CD4-positive, CD25-positive, alpha-beta regulatory T cell (primary cell): ENCODE measurements around the gene PCDH1. TPM values are rescaled to one million over a fixed set of nuclear protein-coding genes. Genes with fewer than 3 reads are reported as not detected.
A peak's percentile ranks its signal among the peaks of the same experiment; 100 is the strongest.

ENCODE experiments used
- ATAC-seq, 2 donors: fragments of 150-1000 bp; cut with Tn5 transposase; one replicate each; pipeline ENCODE4 v1.10.0; 2021; ENCODE audit warnings: low read depth in 2 of 2, moderate number of reproducible peaks in 2 of 2, moderate library complexity in 1 of 2
- DNase-seq, 3 donors: peaks; one replicate each; pipeline versions ENCODE4 v3.0.0 to v3.0.0-alpha.2; 2012 to 2022; ENCODE audit warnings: mixed read lengths in 1 of 3
- H3K27ac ChIP-seq: one replicate; pipeline ENCODE4 v1.7.0; 2013; ENCODE audit warnings: mild to moderate bottlenecking, low read length; ENCODE audit not compliant: insufficient read depth, poor library complexity, severe bottlenecking
- H3K27me3 ChIP-seq: one replicate; pipeline ENCODE4 v1.7.0; 2013; ENCODE audit warnings: low read length; ENCODE audit not compliant: control insufficient read depth, insufficient read depth
- H3K36me3 ChIP-seq: one replicate; pipeline ENCODE4 v1.7.0; 2013; ENCODE audit warnings: mild to moderate bottlenecking, low read length, moderate library complexity; ENCODE audit not compliant: control insufficient read depth, insufficient read depth
- H3K4me1 ChIP-seq: 2 replicates; pipeline ENCODE4 v1.7.0; 2013; ENCODE audit warnings: mild to moderate bottlenecking, low read length; ENCODE audit not compliant: insufficient read depth, control insufficient read depth, poor library complexity, severe bottlenecking
- H3K4me3 ChIP-seq: one replicate; pipeline ENCODE4 v1.7.0; 2013; ENCODE audit warnings: low read depth, mild to moderate bottlenecking, low read length, moderate library complexity
- H3K9me3 ChIP-seq, 2 experiments: 1 replicate in 1 of 2; 2 replicates in 1 of 2; pipeline ENCODE4 v1.7.0; 2013; ENCODE audit warnings: low read length in 2 of 2, mild to moderate bottlenecking in 1 of 2, moderate library complexity in 1 of 2; ENCODE audit not compliant: control insufficient read depth in 2 of 2
- H3K27ac Mint-ChIP-seq, 3 donors: one replicate each; pipeline ENCODE4 v1.8.0; 2020 to 2022; ENCODE audit warnings: mild to moderate bottlenecking in 3 of 3, mixed read lengths in 3 of 3, moderate library complexity in 2 of 3
- H3K27me3 Mint-ChIP-seq: one replicate; pipeline ENCODE4 v1.8.0; 2022; ENCODE audit warnings: mild to moderate bottlenecking, mixed read lengths
- H3K36me3 Mint-ChIP-seq: one replicate; pipeline ENCODE4 v1.8.0; 2020; ENCODE audit warnings: mixed read lengths
- H3K4me1 Mint-ChIP-seq, 4 donors: one replicate each; pipeline ENCODE4 v1.8.0; 2020 to 2022; ENCODE audit warnings: mixed read lengths in 4 of 4, mild to moderate bottlenecking in 1 of 4
- H3K4me3 Mint-ChIP-seq, 4 donors: one replicate each; pipeline ENCODE4 v1.8.0; 2020 to 2022; ENCODE audit warnings: mild to moderate bottlenecking in 4 of 4, mixed read lengths in 4 of 4, moderate library complexity in 3 of 4
- H3K9me3 Mint-ChIP-seq, 7 donors: one replicate each; pipeline ENCODE4 v1.8.0; 2020 to 2022; ENCODE audit warnings: mixed read lengths in 7 of 7, mild to moderate bottlenecking in 3 of 7, moderate library complexity in 2 of 7
- polyA plus RNA-seq, 4 donors: library from polyadenylated mRNA; unstranded; fragments of 300-500 nt; fragmentation: Illumina TruSeq; gene quantifications; one replicate each; pipeline ENCODE4 v1.2.3, GENCODE V29; 2021
- total RNA-seq: library from RNA; stranded (reverse); gene quantifications from one replicate; pipeline ENCODE4 v1.2.3, GENCODE V29; 2022

Gene PCDH1
- total and polyA plus RNA-seq, 5 donors from 2014 or later = 0.20 to 2.6 (median 1.3) TPM

- peaks cover 30% of the 10 kb centered on the region for H3K27me3 Mint-ChIP-seq
- no peak overlapping the region for H3K4me3 Mint-ChIP-seq
- no peak overlapping the region for H3K4me3 ChIP-seq
These were observed 42.1 kb downstream of the PCDH1 start for GRCh38 chr5:141835928-141836670.

GRCh38 chr5:141834331-141834730 is 43.9 kb downstream of the PCDH1 start:
- ATAC-seq (no peak), DNase-seq (no peak)
- peaks cover 3% of the 10 kb centered on the region for H3K4me1 ChIP-seq
- Mint-ChIP-seq H3K4me1 (peaks cover 0 to 9% (median 2%) of the 10 kb centered on the region in 4 donors), H3K27ac (no peak overlapping the region), H3K4me3 (no peak overlapping the region), H3K9me3 (peaks cover 0 to 1% (median 0%) of the 10 kb centered on the region in 7 donors), H3K27me3 (peaks cover 32% of the 10 kb centered on the region), H3K36me3 (no peaks in the 10 kb centered on the region)
- no peaks in the 10 kb centered on the region for H3K36me3 ChIP-seq
- peaks cover 2% of the 10 kb centered on the region for H3K27me3 ChIP-seq
- no peak overlapping the region for H3K4me3 ChIP-seq
- H3K9me3 ChIP-seq = no peaks in the 10 kb centered on the region
- no peak overlapping the region for H3K27ac ChIP-seq

More at GRCh38 chr5:141835928-141836670, 42.1 kb downstream of the PCDH1 start:
- no peak for DNase-seq
- Mint-ChIP-seq H3K4me1 (peaks cover 0 to 9% (median 2%) of the 10 kb centered on the region in 4 donors), H3K27ac (no peak overlapping the region), H3K9me3 (peaks cover 0 to 1% (median 0%) of the 10 kb centered on the region in 7 donors), H3K36me3 (no peaks in the 10 kb centered on the region)
- ATAC-seq = no peak
- Histone ChIP-seq H3K27me3 (peaks cover under 1% of the 10 kb centered on the region), H3K4me1 (peaks cover 3% of the 10 kb centered on the region), H3K27ac (no peak overlapping the region), H3K36me3 (no peaks in the 10 kb centered on the region), H3K9me3 (no peaks in the 10 kb centered on the region)

- H3K4me1 ChIP-seq = peaks cover 3% of the 10 kb centered on the region
- ATAC-seq (no peak), DNase-seq (no peak)
- Mint-ChIP-seq H3K9me3 (peaks cover 0 to 1% (median 0%) of the 10 kb centered on the region in 7 donors), H3K36me3 (no peaks in the 10 kb centered on the region), H3K27me3 (peaks cover 35% of the 10 kb centered on the region), H3K27ac (no peak overlapping the region), H3K4me1 (peaks cover 0 to 6% (median under 1%) of the 10 kb centered on the region in 4 donors), H3K4me3 (no peak overlapping the region)
- no peak overlapping the region for H3K27ac ChIP-seq
- no peaks in the 10 kb centered on the region for H3K36me3 ChIP-seq
- H3K9me3 ChIP-seq = no peaks in the 10 kb centered on the region
- no peak overlapping the region for H3K4me3 ChIP-seq
- peaks cover 4% of the 10 kb centered on the region for H3K27me3 ChIP-seq
These were observed 46.1 kb downstream of the PCDH1 start for GRCh38 chr5:141832131-141832530.

- Histone ChIP-seq H3K27ac (no peak overlapping the region), H3K4me3 (no peak overlapping the region), H3K36me3 (no peaks in the 10 kb centered on the region), H3K4me1 (no peaks in the 10 kb centered on the region), H3K9me3 (no peaks in the 10 kb centered on the region), H3K27me3 (peaks cover 4% of the 10 kb centered on the region)
- no peaks in the 10 kb centered on the region for H3K36me3 Mint-ChIP-seq
- H3K27ac Mint-ChIP-seq = no peak overlapping the region
- DNase-seq (no peak), ATAC-seq (no peak)
- no peaks in the 10 kb centered on the region for H3K4me1 Mint-ChIP-seq
- H3K27me3 Mint-ChIP-seq = peaks cover 42% of the 10 kb centered on the region
- H3K9me3 Mint-ChIP-seq = peaks cover 0 to 1% (median 0%) of the 10 kb centered on the region in 7 donors
- H3K4me3 Mint-ChIP-seq = no peak overlapping the region
These were observed 50.0 kb downstream of the PCDH1 start for GRCh38 chr5:141828162-141828561.

- H3K4me1 ChIP-seq = no peaks in the 10 kb centered on the region
- peaks cover 35% of the 10 kb centered on the region for H3K27me3 Mint-ChIP-seq
- no peaks in the 10 kb centered on the region for H3K36me3 Mint-ChIP-seq
- H3K9me3 ChIP-seq = no peaks in the 10 kb centered on the region
- H3K4me1 Mint-ChIP-seq = no peaks in the 10 kb centered on the region
- ATAC-seq (no peak), DNase-seq (no peak)
- peaks cover 4% of the 10 kb centered on the region for H3K27me3 ChIP-seq
- no peak overlapping the region for H3K27ac Mint-ChIP-seq
- H3K27ac ChIP-seq = no peak overlapping the region
- no peaks in the 10 kb centered on the region for H3K9me3 Mint-ChIP-seq
- H3K36me3 ChIP-seq = no peaks in the 10 kb centered on the region
- no peak overlapping the region for H3K4me3 ChIP-seq
- H3K4me3 Mint-ChIP-seq = no peak overlapping the region
These were observed 51.5 kb downstream of the PCDH1 start for GRCh38 chr5:141826674-141827073.

- H3K36me3 Mint-ChIP-seq = no peaks in the 10 kb centered on the region
- Histone ChIP-seq H3K27ac (no peak overlapping the region), H3K4me1 (no peaks in the 10 kb centered on the region), H3K27me3 (peaks cover 2% of the 10 kb centered on the region), H3K4me3 (no peak overlapping the region), H3K36me3 (no peaks in the 10 kb centered on the region), H3K9me3 (no peaks in the 10 kb centered on the region)
- DNase-seq (no peak), ATAC-seq (no peak)
- no peaks in the 10 kb centered on the region for H3K4me1 Mint-ChIP-seq
- H3K27me3 Mint-ChIP-seq = peaks cover 31% of the 10 kb centered on the region
- no peak overlapping the region for H3K27ac Mint-ChIP-seq
- H3K4me3 Mint-ChIP-seq = no peak overlapping the region
- H3K9me3 Mint-ChIP-seq = no peaks in the 10 kb centered on the region
These were observed 52.2 kb downstream of the PCDH1 start for GRCh38 chr5:141825791-141826560.

- H3K27ac ChIP-seq = no peak overlapping the region
- no peaks in the 10 kb centered on the region for H3K36me3 ChIP-seq
- H3K9me3 ChIP-seq = no peaks in the 10 kb centered on the region
- Mint-ChIP-seq H3K27ac (peak overlapping the region in 1 of 3 donors; percentile 50), H3K9me3 (no peaks in the 10 kb centered on the region), H3K4me3 (no peak overlapping the region), H3K4me1 (no peaks in the 10 kb centered on the region), H3K36me3 (no peaks in the 10 kb centered on the region), H3K27me3 (peaks cover 25% of the 10 kb centered on the region)
- DNase-seq (no peak), ATAC-seq (no peak)
- H3K4me1 ChIP-seq = no peaks in the 10 kb centered on the region
- H3K27me3 ChIP-seq = peaks cover 1% of the 10 kb centered on the region
- H3K4me3 ChIP-seq = no peak overlapping the region
These were observed 53.0 kb downstream of the PCDH1 start for GRCh38 chr5:141825241-141825671.
